Transverse colon (tissue), 4 donors: Measurements from ENCODE around the gene RACGAP1. TPM values are rescaled to one million over a fixed set of nuclear protein-coding genes. Genes with fewer than 3 reads are reported as not detected.

ENCODE experiments used
- DNase-seq: peaks from one replicate; pipeline ENCODE4 v3.0.0-alpha.2; 2019
- H3K27ac ChIP-seq, 4 donors: fragments of 200-600 bp; sonication (generic); 2 replicates each; pipeline ENCODE4 v1.5.1; 2016 to 2018; ENCODE audit warnings: inconsistent platforms in 4 of 4
- H3K27me3 ChIP-seq: fragments of 200-600 bp; sonication (generic); 2 replicates; pipeline ENCODE4 v1.5.1; 2017; ENCODE audit warnings: inconsistent platforms
- H3K36me3 ChIP-seq, 4 donors: fragments of 200-600 bp; sonication (generic); 2 replicates each; pipeline ENCODE4 v1.5.1; 2017 to 2019; ENCODE audit warnings: inconsistent platforms in 4 of 4
- H3K4me1 ChIP-seq, 4 donors: fragments of 200-600 bp; sonication (generic); 2 replicates each; pipeline ENCODE4 v1.5.1; 2017 to 2020; ENCODE audit warnings: inconsistent platforms in 4 of 4
- H3K4me3 ChIP-seq, 4 donors: fragments of 200-600 bp; sonication (generic); 1 replicate in 1 of 4; 2 replicates in 3 of 4; pipeline versions ENCODE4 v1.5.1 to v1.6.1; 2017 to 2019; ENCODE audit warnings: inconsistent platforms in 4 of 4
- H3K9me3 ChIP-seq, 2 donors: fragments of 200-600 bp; sonication (generic); 2 replicates each; pipeline ENCODE4 v1.5.1; 2017 to 2019; ENCODE audit warnings: inconsistent platforms in 2 of 2
- CTCF ChIP-seq, 5 experiments: fragments of 200-600 bp in 3 of 5; fragments of 450-650 bp in 2 of 5; sonication (generic) in 3 of 5; IDR thresholded peaks; 1 replicate in 2 of 5; 2 replicates in 3 of 5; pipeline ENCODE4 v1.5.1; 2016 to 2017; ENCODE audit warnings: antibody characterized with exemption in 5 of 5, inconsistent platforms in 3 of 5, mild to moderate bottlenecking in 2 of 5, moderate library complexity in 1 of 5
- EP300 ChIP-seq: sonication (generic); formaldehyde crosslinking; IDR thresholded peaks from one replicate; pipeline ENCODE4 v1.6.1; 2017; ENCODE audit warnings: antibody characterized with exemption, low read depth
- POLR2A ChIP-seq: fragments of 450-650 bp; IDR thresholded peaks from one replicate; pipeline ENCODE4 v1.6.1; 2016; ENCODE audit warnings: antibody characterized with exemption, mild to moderate bottlenecking, moderate library complexity
- POLR2AphosphoS5 ChIP-seq, 3 donors: sonication (generic); formaldehyde crosslinking; IDR thresholded peaks; one replicate each; pipeline ENCODE4 v1.6.1; 2016; ENCODE audit warnings: antibody characterized with exemption in 3 of 3
- WGBS, 2 donors: methylation state at CpG; one replicate each; pipeline ENCODE4 v1.1.5; 2018; ENCODE audit warnings: low coverage in 1 of 2; 5-methylcytosine and 5-hydroxymethylcytosine counted together
- in situ Hi-C, 4 donors: fragments of 200-750 bp; cut with MboI; loops; one replicate each; pipeline versions ENCODE4 v1.15.0 to v1.15.1; 2017; ENCODE audit warnings: low sequenced_read_pairs in 3 of 4, low pct_ligation_motif_present in 1 of 4, low pct_unique_long_range_greater_than_20kb in 1 of 4
- intact Hi-C: fragments of 100-400 bp; cut with DNase I; formaldehyde crosslinking; loops from one replicate; pipeline ENCODE4 v1.15.1; 2023; ENCODE audit warnings: low total_unique reads
- total RNA-seq, 4 donors: library from RNA; depleted of rRNA; stranded (reverse); fragments of >200 nt; gene quantifications; one replicate each; pipeline ENCODE4 v1.1.0, GENCODE V29; 2016

The RACGAP1 gene
- total RNA-seq, 4 donors from 2014 or later = 5.0 to 13.4 (median 9.3) TPM

DNA sequence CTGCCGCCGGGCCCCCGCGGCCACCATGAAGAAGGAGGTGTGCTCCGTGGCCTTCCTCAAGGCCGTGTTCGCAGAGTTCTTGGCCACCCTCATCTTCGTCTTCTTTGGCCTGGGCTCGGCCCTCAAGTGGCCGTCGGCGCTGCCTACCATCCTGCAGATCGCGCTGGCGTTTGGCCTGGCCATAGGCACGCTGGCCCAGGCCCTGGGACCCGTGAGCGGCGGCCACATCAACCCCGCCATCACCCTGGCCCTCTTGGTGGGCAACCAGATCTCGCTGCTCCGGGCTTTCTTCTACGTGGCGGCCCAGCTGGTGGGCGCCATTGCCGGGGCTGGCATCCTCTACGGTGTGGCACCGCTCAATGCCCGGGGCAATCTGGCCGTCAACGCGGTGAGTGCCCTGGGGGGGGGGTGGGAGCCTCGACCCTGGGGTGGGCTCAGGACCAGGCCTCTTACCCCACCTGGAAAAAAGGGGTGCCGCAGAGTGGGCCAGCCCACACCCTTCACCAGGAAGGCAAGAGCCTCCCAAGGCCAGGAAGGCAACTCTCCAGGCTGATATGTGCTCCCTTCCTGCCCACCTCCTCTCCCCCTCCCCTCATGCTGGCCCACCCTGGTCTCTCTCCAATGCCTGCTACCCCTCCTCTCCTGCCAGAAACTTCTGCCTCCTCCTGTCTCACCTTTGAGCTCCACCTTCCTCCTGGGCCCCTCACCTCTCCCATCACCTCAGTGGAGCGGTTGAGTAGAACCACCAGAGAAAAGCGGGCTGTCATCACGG is 63.1 kb downstream of the RACGAP1 start:
- Histone ChIP-seq H3K4me3 (no peak overlapping the region), H3K27me3 (peaks cover 77% of the 10 kb centered on the region)

GRCh38 chr12:49961111-49961922 is 64.0 kb downstream of the RACGAP1 start, which contains the start of gene AQP5:
TSS of gene AQP5 (plus strand) at chr12:49961872. CDS start at chr12:49962018, 146 bp downstream.
- no peak within 1 kb of the TSS for H3K27ac ChIP-seq
- in situ Hi-C loops = loop anchor here in 1 of 4 donors (25.0 kb wide), 1 partner anchor 226 kb away; no protein-coding TSS in a partner anchor
- intact Hi-C loops = loop anchor here (10.0 kb wide), 1 partner anchor 223 kb away; no protein-coding TSS in a partner anchor

More for the DNA sequence above, 63.1 kb downstream of the RACGAP1 start:
- in situ Hi-C loops = loop anchor here in 1 of 4 donors (25.0 kb wide), 1 partner anchor 225 kb away; no protein-coding TSS in a partner anchor
- H3K36me3 ChIP-seq = no peaks in the 10 kb centered on the region
- 84% methylated on average over 23 of the region's 37 CpGs; no CpG with 5 or more reads in 1 of the 2 donors for WGBS, 2 donors
- no peak overlapping the region for H3K27ac ChIP-seq
- H3K9me3 ChIP-seq = no peaks in the 10 kb centered on the region
- intact Hi-C loops = loop anchor here (10.0 kb wide), 1 partner anchor 223 kb away; no protein-coding TSS in a partner anchor
- DNase-seq = no peak
- TF ChIP-seq POLR2A (no peak), CTCF (IDR thresholded peaks at IDR 0.05) (no peak), POLR2AphosphoS5 (IDR thresholded peaks at IDR 0.05) (no peak), EP300 (no peak)
- peaks cover 0 to 14% (median 8%) of the 10 kb centered on the region in 4 donors for H3K4me1 ChIP-seq

DNA sequence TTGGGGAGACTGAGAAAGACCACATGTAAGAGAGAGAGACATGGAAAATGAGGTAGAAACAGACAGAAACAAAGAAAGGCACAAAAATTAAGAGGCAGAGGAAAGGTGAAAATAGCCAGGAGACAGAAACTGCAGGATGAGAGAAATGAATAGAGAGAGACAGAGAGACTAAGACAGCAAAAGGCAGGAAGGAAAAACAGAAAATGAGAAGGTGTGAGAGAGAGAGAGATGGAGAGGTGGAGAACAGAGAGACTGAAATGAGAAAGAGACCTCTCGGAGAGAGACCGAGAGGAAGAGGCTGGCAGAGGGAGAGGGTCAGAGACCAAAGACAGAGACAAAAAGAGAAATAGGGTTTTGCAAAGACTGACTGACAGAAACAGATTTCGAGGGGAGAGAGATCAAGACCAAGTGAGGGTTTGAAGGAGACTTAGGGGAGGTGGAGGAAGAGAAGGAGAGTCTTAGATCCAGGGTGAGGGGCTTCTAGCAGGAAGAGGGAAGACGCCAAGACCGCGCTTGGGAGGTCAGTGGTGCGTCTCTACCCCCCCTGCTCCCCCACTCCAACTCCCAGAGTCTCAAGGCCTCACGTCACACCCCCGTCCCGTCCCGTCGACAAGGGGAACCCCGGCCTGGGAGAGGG is 64.7 kb downstream of the RACGAP1 start:
- Histone ChIP-seq H3K36me3 (no peaks in the 10 kb centered on the region), H3K4me3 (peak overlapping the region in 1 of 4 donors; percentile 48), H3K9me3 (no peaks in the 10 kb centered on the region), H3K4me1 (peaks cover 0 to 11% (median 7%) of the 10 kb centered on the region in 4 donors), H3K27me3 (peaks cover 87% of the 10 kb centered on the region), H3K27ac (no peak overlapping the region)
- WGBS, 2 donors = 54 to 58% methylated on average over 7 to 13 of the region's 13 CpGs
- in situ Hi-C loops (loop anchor here in 1 of 4 donors (25.0 kb wide), 1 partner anchor 227 kb away; no protein-coding TSS in a partner anchor), intact Hi-C loops (loop anchor here (10.0 kb wide), 1 partner anchor 224 kb away; no protein-coding TSS in a partner anchor)
- TF ChIP-seq EP300 (no peak), POLR2A (no peak), CTCF (IDR thresholded peaks at IDR 0.05) (no peak), POLR2AphosphoS5 (IDR thresholded peaks at IDR 0.05) (no peak)
- DNase-seq = no peak

More at GRCh38 chr12:49961111-49961922, 64.0 kb downstream of the RACGAP1 start, which contains the start of gene AQP5:
- Histone ChIP-seq H3K4me3 (peak within 1 kb of the TSS in 3 of 4 donors; percentile 3 to 48 (median 25)), H3K4me1 (peaks cover 0 to 11% (median 7%) of the 10 kb centered on the region in 4 donors), H3K27me3 (peaks cover 82% of the 10 kb centered on the region), H3K36me3 (no peaks in the 10 kb centered on the region), H3K9me3 (no peaks in the 10 kb centered on the region)
- no peak for DNase-seq
- 4% methylated on average over 56 of the region's 111 CpGs; no CpG with 5 or more reads in 1 of the 2 donors for WGBS, 2 donors
- no peak for TF ChIP-seq EP300
- no peak for TF ChIP-seq POLR2A
- no peak for TF ChIP-seq CTCF (IDR thresholded peaks at IDR 0.05)
- TF ChIP-seq POLR2AphosphoS5 (IDR thresholded peaks at IDR 0.05) = no peak
